Lower lobe of right lung (tissue), 2 donors: ENCODE data around the gene CXorf38. TPM values are rescaled to one million over a fixed set of nuclear protein-coding genes. Genes with fewer than 3 reads are reported as not detected.

Experiments
- ATAC-seq, 2 donors: fragments of 200-7000 bp; cut with Tn5 transposase; one replicate each; pipeline ENCODE4 v1.9.1; 2020 to 2022; ENCODE audit warnings: mild to moderate bottlenecking in 2 of 2, moderate library complexity in 2 of 2
- DNase-seq: peaks from one replicate; pipeline ENCODE4 v3.0.0-alpha.2; 2020
- H3K27ac ChIP-seq: fragments of 200-600 bp; one replicate; pipeline ENCODE4 v1.8.0; 2022
- H3K27me3 ChIP-seq: fragments of 200-600 bp; one replicate; pipeline ENCODE4 v1.8.0; 2022; ENCODE audit warnings: low read depth
- H3K36me3 ChIP-seq: fragments of 200-600 bp; one replicate; pipeline ENCODE4 v1.8.0; 2022; ENCODE audit warnings: mild to moderate bottlenecking
- H3K4me1 ChIP-seq: fragments of 200-600 bp; one replicate; pipeline ENCODE4 v1.8.0; 2022
- H3K4me3 ChIP-seq: fragments of 200-600 bp; one replicate; pipeline ENCODE4 v1.8.0; 2022; ENCODE audit warnings: mild to moderate bottlenecking
- H3K9me3 ChIP-seq: fragments of 200-600 bp; one replicate; pipeline ENCODE4 v1.8.0; 2022
- intact Hi-C: fragments of 100-400 bp; cut with DNase I; formaldehyde crosslinking; loops from one replicate; pipeline ENCODE4 v1.11.0; 2022
- total RNA-seq: library from RNA; stranded (reverse); fragmentation: NEBNext Ultra II Directional; extraction: Animal tissue kit (Norgen Biotek cat#: 25700); gene quantifications from one replicate; pipeline ENCODE4 v1.2.1, GENCODE V29; 2021
- TF ChIP-seq, protein P1 (sequence below): fragments of 200-600 bp; IDR thresholded peaks from one replicate; pipeline ENCODE4 v1.8.0; 2022; ENCODE audit warnings: antibody characterized with exemption, mild to moderate bottlenecking
- donor health status: DM: no; HTN: yes; CAD: no; lungs with severe emphysema.

Gene CXorf38
- total RNA-seq, 1 donor from 2014 or later: 16.8 TPM

- H3K4me1 ChIP-seq: no peaks in the 10 kb centered on the region
- no peak overlapping the region for H3K4me3 ChIP-seq
- peaks cover 65% of the 10 kb centered on the region for H3K36me3 ChIP-seq
- intact Hi-C loops: no loop called here
- TF ChIP-seq, protein P1, sequence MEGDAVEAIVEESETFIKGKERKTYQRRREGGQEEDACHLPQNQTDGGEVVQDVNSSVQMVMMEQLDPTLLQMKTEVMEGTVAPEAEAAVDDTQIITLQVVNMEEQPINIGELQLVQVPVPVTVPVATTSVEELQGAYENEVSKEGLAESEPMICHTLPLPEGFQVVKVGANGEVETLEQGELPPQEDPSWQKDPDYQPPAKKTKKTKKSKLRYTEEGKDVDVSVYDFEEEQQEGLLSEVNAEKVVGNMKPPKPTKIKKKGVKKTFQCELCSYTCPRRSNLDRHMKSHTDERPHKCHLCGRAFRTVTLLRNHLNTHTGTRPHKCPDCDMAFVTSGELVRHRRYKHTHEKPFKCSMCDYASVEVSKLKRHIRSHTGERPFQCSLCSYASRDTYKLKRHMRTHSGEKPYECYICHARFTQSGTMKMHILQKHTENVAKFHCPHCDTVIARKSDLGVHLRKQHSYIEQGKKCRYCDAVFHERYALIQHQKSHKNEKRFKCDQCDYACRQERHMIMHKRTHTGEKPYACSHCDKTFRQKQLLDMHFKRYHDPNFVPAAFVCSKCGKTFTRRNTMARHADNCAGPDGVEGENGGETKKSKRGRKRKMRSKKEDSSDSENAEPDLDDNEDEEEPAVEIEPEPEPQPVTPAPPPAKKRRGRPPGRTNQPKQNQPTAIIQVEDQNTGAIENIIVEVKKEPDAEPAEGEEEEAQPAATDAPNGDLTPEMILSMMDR: no peak
- no peak overlapping the region for H3K27ac ChIP-seq
- no peak for DNase-seq
- no peak for ATAC-seq
- H3K9me3 ChIP-seq: no peaks in the 10 kb centered on the region
- H3K27me3 ChIP-seq: no peaks in the 10 kb centered on the region
Measured at GRCh38 chrX:40628506-40628905, 18.9 kb downstream of the CXorf38 start.

DNA sequence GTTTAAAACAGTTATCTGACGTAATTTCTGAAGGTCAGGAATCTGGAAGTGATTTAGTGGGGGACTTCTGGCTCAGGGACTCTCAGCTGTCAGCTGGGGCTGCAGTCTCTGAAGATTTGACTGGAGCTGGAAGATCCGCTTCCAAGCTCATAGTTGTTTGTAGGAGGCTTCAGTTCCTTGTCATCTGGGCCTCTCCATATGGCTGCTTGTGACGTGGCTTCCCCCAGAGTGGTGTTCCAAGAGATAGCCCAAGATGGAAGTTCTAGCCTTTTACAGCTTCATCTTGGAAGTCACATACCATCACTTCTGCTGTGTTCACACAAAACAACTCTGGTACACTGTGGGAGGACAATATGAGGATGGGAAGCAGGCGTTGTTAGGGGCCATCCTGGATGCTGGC is 22.1 kb downstream of the CXorf38 start:
- TF ChIP-seq, protein P1: no peak
- ATAC-seq (no peak), DNase-seq (no peak)
- Histone ChIP-seq H3K9me3 (no peaks in the 10 kb centered on the region), H3K4me3 (no peak overlapping the region), H3K27ac (no peak overlapping the region), H3K4me1 (no peaks in the 10 kb centered on the region), H3K27me3 (no peaks in the 10 kb centered on the region), H3K36me3 (peaks cover 34% of the 10 kb centered on the region)
- intact Hi-C loops: no loop called here

DNA sequence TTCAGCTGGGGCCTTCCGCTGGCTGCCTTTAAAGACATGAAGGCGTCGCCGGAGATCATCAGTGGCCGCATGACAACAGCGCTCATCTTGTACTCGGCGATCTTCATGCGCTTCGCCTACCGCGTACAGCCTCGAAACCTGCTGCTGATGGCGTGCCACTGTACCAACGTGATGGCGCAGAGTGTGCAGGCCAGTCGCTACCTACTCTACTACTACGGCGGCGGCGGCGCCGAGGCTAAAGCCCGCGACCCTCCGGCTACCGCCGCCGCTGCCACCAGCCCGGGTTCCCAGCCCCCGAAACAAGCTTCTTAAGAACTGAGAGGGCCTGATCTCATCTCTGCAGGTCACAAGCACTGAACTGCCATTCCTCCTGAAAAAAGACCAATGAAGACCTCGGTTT is 23.7 kb downstream of the CXorf38 start:
- intact Hi-C loops: no loop called here
- no peak for DNase-seq
- TF ChIP-seq, protein P1: no peak
- ATAC-seq: no peak
- no peaks in the 10 kb centered on the region for H3K27me3 ChIP-seq
- H3K4me1 ChIP-seq: no peaks in the 10 kb centered on the region
- no peak overlapping the region for H3K4me3 ChIP-seq
- H3K9me3 ChIP-seq: no peaks in the 10 kb centered on the region
- no peak overlapping the region for H3K27ac ChIP-seq
- H3K36me3 ChIP-seq: peaks cover 18% of the 10 kb centered on the region

- H3K4me3 ChIP-seq: no peak within 1 kb of the TSS
- H3K4me1 ChIP-seq: no peaks in the 10 kb centered on the region
- ATAC-seq (no peak), DNase-seq (no peak)
- H3K27ac ChIP-seq: no peak within 1 kb of the TSS
- peaks cover 13% of the 10 kb centered on the region for H3K36me3 ChIP-seq
- intact Hi-C loops: no loop called here
- no peaks in the 10 kb centered on the region for H3K27me3 ChIP-seq
- TF ChIP-seq, protein P1: no peak
- no peaks in the 10 kb centered on the region for H3K9me3 ChIP-seq
Measured at GRCh38 chrX:40623139-40623536, 24.2 kb downstream of the CXorf38 start, which contains the start of gene MPC1L. TSS of gene MPC1L (plus strand) at chrX:40623428. CDS start at chrX:40623566, 138 bp downstream.

DNA sequence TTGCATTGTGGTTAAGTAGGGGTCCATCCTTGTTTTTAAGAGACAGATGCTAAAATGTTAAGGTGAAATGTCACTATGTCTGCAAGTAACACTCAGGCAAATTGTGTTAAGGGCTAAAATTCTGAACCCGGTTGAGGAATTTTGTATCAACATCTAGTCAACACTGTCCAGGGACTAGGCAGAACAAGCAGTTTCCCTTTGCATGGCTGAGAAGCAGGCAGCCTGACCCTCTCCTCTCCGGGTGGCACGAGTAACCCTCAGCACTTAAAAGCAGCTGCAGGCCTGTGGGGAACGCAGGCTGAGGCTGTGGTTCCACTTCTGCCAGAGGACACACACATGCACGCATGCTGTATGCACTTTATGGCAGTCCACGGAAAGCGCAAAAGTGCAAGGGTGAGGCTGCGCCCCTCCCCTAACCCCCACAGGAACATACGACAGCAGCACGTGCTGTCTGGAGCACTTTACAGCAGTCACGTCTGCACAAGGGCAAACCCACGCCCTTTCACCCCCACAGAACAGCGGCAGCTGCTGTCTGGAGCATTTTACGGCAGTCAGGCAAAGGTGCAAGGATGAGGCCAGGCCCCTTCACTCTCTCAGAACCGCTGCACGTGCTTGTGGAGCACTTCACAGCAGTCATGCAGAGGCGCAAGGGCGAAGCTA is 24.8 kb downstream of the CXorf38 start:
- Histone ChIP-seq H3K27ac (no peak overlapping the region), H3K27me3 (no peaks in the 10 kb centered on the region), H3K36me3 (peaks cover 8% of the 10 kb centered on the region), H3K4me3 (no peak overlapping the region), H3K9me3 (no peaks in the 10 kb centered on the region), H3K4me1 (no peaks in the 10 kb centered on the region)
- intact Hi-C loops: no loop called here
- TF ChIP-seq, protein P1: no peak
- ATAC-seq: no peak
- DNase-seq: no peak
